ENCODE measurements around the gene HORMAD2.

GRCh38 chr22:30114361-30114760 is 34.1 kb downstream of the HORMAD2 start:
- TF ChIP-seq CTCF (IDR thresholded peaks at IDR 0.05): no peak
- no peak for TF ChIP-seq EP300 (IDR thresholded peaks at IDR 0.05)
- TF ChIP-seq POLR2A (IDR thresholded peaks at IDR 0.05): no peak
